Activated CD4-positive, alpha-beta T cell treated with anti-CD3 and anti-CD28 coated beads, Interleukin-10, Interleukin-2, amounts not matched to agents 100 ng/mL and 50 ng/mL, durations not matched to agents 16 hours and 8 hours (primary cell): ENCODE data around the gene SLC25A13.
A peak's percentile ranks its signal among the peaks of the same experiment; 100 is the strongest.

ENCODE experiments used
- DNase-seq: peaks from one replicate; pipeline ENCODE4 v3.0.0-alpha.2; 2020

Gene SLC25A13

DNA sequence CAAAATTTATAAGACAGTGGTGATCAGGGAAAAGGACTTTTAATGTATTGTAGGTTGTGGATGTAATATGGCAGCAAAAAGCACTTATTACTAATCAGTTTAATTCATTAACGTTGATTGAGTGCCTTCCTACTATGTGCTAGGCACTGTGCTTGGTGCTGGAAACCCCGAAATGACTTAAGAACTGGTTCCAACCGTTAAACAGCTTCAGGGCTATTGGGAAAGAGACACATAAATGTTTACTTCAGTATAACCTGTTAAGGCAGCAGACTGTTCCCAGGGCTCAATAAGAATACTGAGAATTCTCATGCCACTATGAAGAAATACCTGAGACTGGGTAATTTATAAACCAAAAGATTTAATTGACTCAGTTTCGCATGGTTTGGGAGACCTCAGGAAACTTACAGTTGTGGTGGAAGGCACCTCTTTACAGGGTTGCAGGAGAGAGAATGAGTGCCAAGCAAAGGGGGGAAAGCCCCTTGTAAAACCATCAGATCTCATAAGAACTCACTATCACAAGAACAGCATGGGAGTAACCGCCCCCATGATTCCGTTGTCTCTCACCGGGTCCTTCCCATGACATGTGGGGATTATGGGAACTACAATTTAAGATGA is 1.1 kb upstream of the SLC25A13 start:
- peak; percentile 8 for DNase-seq

DNA sequence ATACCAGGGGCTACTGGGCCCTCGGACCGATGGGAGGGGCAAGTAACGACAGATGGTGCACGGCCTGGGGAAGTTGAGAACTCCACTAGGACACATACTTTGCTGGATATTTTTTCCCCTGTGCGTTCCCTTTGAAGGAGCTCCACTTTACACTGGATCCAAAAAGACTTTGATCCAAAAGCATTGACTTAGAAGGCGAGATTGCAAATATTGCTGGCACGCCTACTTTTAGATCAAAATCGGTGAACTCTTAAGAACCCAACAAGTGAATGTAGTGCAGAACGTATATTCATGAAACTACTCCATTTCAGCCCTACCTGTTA is 436 bp upstream of the SLC25A13 start:
- DNase-seq, result no peak

DNA sequence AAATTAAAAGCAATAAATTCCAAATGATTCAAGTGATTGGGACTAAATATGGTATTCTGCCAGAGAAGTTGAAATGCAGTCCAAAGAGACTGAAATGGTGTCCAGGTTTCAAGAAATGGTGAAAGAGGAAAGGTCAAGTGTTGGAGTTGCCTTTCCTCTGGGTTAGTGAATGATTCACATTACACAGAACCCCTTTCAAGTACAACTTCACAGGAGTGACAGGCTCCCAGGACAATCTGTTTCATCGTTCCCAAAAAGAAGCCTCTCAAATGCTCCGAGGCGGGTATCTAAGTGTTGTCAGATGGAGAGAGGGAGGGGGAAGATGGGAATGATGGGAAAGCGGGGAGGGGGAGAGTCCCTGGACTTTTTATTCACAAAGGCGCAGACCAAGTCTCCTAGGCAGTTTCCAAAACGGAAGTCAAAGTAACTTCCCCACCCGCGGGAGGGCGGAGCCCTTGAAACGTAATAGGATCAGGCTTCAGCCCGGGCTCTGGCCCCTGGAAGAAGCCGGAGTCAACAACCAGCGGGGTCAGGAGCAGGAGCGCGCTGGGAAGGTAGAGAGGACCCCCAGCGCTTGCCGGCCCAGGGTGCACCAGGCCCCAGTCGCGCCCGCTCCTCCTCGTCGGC is 754 bp downstream of the SLC25A13 start:
- DNase-seq, result peak; percentile 64

DNA sequence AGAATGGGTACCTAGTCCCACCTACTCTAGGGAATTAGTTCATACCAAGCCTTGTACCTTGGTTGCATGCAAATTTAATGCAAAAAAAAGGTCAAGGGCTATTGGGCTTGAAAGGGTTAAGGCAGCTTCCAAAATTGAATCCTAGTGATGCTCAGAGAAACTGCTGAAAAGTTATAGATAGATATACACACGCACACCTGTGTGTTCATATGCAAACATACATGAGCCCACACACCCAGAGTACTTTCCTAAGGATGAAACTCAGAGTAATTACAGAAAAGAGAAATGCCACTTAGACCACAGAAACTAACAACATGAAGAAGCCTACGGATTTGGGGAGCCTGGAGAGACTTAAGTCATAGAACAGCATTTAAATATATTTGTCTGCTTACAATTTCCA is 1.5 kb downstream of the SLC25A13 start:
- peak; percentile 64 for DNase-seq

DNA sequence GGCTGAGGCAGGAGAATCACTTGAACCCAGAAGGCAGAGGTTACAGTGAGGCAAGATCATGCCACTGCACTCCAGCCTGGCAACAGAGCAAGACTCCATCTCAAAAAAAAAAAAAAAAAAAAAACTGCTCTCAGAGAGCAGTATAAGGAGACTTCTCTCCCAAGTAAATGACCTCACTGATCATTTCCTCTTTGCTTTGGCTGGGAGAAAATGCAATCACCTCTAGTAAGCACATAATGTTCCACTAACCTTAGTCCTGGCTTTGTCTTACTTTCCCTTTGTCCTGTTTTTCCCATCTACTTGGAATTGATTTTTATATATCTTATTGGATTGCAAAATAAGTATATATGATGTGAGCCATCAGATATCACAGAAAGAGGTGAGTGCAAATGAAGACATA is 2.5 kb downstream of the SLC25A13 start:
- no peak for DNase-seq

DNA sequence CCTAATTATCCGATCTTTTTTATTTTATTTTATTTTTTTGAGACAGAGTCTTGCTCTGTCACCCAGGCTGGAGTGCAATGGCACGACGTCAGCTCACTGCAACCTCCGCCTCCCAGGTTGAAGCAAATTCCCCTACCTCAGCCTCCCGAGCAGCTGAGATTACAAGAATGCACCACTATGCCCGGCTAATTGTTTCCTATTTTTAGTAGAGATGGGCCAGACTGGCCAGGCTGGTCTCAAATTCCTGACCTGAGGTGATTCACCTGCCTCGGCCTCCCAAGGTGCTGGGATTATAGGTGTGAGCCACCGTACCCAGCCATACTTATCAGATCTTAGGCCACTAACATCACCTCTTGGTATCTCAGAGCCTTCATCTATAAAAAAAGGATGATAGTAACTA is 4.9 kb downstream of the SLC25A13 start:
- DNase-seq, result no peak

DNA sequence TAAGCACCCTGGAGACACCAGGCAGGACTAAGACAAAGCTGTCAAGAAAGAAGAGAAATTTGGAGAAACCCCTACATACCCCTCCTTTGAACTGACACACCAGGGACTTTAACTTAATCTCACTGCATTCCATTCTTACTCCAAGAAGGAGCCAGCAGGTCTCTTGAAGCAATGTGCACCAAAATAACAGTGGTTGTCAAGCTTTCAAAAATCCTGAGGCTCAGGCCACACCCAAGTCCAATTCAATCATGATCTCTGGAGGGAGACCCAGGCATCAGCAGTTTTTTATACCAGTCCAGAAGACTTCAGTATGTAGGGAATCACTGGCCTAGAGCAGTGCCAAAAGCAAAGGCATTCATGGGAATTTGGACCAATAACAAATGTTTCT is 6.8 kb downstream of the SLC25A13 start:
- no peak for DNase-seq

DNA sequence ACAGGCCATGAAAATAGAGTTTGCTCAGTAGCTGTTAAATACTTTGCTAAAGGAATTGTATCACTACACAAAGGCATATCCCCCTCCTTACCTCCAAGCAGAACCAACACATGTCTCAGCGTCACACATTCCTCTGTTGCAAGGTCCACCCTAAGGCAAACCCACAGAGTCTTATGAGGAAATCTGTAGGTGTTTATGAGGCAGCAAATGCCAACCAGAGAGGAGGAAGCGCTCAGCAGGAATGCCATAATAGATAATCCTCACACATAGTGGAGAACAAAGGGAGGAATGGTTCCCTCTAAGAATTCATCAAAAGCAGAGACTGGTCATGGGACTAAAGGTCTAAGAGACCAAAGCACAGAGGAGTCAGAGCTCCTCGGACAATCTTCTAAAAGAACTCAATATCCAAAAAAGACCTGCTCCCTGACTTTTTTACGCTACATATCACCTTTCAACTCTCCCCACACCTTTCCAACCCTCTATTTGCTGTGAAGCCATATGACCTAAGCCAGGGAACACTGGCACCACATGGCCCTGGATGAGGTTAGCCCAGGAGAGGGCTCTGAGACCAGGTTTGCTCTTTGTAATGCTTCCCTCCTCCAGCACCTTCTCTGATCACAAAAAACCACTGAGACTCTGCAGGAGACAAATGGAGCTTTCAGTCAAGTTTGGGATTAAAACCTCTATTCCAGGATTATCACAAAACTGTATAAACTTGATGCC is 7.3 kb downstream of the SLC25A13 start:
- DNase-seq, result no peak

DNA sequence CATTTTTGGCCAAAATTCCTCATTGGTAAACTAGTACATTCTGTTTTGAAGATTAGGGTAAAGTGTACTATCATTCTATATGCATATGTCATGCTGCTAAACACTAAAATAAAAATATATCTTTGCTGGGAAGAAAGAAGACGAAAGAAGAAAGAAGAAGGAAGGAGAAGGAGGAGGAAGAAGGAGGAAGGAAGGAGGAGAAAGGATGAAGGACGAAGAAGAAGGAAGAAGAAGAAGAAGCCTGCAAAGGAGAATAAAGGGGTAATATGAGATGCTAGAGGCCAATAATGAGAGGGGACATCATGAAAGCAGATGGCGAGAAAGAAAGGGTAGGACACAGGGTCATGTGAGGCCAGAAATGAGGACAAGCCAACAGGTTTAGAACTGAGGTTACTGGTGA is 8.0 kb downstream of the SLC25A13 start:
- DNase-seq, result no peak

DNA sequence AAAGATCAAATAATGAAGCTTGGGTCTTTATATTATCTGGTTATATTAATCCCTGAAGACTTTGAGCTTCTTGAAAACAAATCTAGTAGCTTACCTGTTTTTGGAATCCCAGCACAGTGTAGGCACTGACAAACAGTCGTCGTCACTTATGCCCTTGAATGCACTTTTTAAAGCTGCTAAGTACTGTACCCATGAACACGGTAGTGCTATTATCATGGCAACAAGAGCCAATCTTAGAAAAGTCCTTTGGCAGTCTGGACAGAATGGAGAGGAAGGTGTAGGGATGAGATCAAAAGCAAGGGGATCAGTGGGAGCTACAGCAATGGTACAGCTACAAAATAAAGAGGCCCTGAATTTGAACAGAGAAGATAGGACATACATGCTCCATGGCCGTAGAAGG is 9.4 kb downstream of the SLC25A13 start:
- no peak for DNase-seq

DNA sequence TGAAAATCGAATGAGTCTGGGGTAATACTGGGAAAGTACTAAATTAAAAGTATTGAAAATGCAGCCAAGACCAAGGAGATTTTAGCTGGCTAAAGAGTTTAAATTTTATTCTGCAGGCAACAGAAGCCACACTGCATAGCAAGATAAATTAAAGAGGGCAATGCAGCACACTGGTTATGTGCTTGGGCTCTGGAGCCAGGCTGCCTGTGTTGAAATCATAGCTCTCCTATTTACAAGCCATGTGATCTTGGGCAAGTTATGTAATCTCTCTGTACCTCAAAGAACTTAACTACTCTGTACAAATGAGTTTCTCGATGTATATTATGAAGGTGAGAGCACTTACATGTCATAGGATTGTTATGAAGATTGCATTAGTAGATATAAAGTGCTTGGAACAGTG is 9.9 kb downstream of the SLC25A13 start:
- DNase-seq, result no peak

DNA sequence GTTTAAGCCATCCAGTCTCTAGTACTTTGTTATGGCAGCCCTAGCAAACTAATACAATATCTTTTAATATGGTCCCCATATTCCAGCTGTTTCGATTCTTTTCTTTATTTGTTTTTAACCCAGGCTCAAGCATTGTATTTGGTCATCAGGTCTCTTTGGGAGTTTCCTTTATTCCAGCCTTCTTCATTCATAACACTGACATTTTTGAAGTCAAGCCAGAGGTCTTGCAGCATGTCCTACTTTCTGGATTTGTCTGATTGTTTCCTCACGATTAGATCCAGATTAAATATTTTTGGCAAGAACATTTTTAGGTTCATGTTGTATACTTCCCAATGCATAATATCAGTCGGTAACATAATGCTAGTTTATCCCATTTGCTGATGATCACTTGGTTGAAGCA is 11.8 kb downstream of the SLC25A13 start:
- no peak for DNase-seq

DNA sequence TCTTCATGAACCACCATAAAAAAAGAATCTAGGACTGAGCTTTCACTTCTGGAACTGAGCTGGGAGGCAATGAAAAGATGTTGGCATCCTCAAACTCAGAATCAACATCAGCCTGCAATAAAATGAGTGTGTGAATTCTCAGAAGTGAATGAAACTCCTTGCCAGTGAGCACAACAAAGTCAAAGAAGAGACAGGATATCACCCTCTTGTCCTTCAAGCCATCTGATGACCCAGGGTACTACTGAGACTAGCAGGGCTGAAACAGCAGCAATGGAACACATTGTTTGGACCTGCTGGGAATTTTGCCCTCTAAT is 13.0 kb downstream of the SLC25A13 start:
- no peak for DNase-seq

DNA sequence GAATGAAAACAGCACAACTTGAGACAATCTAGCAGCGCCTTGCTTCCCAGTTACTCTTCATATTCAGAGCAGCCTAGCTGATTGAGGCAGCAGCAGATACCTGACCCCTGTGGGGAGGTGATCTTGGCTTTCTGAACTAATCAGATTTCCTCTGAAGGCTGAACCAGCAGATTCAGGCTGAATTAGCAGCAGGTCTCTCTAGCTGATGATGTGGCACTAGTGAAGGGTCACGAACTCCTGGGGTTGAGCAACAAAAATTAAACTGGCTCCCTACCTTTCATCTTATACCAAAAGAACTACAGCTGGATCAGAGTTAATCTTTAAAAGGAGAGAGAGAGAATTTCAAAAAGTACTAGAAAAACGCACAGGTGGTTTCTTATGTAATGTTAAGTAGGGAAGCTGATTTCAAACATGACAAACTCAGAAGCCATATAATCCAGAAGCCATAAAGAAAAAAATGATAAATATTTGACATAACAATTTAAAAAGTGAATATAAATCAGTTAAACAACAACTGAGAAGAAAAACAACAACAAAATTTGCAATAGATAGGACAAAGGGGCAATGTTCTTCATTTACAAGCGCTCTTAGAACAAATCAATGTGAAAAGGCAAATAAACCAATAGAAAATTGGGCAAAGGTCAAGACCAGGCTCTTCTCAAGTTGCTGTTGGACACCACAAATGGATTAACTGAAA is 13.5 kb downstream of the SLC25A13 start:
- no peak for DNase-seq

DNA sequence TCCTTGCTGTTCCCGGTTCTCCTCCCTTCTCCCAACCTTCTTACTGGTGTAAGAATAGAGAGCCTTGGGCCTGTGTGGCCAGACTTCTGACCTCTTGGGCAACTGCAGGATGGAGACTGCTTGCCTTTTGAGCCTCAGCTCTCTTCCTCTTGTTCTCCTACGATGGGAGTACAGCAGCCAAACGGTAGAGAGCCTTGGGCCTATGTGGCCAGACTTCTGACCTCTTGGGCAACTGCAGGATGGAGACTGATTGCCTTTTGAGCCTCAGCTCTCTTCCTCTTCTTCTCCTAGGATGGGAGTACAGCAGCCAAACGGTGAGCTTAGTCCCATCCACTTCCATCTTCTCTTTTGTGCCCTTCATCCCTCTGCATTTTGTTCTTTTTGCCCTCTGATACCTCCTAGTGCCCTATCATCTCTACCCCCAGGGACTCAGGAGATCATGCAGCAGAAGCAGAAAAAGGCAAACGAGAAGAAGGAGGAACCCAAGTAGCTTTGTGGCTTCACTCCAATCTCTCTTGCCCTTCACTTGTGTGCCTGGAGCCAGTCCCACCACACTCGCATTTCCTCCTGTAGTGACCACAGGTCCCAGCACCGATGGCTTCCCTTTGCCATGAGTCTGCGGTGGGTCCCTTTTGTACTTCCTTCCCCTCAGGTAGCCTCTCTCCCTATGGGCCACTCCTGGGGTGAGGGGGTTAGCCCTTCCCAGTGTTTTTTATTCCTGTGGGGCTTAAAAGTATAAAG is 15.3 kb downstream of the SLC25A13 start:
- DNase-seq, result no peak

DNA sequence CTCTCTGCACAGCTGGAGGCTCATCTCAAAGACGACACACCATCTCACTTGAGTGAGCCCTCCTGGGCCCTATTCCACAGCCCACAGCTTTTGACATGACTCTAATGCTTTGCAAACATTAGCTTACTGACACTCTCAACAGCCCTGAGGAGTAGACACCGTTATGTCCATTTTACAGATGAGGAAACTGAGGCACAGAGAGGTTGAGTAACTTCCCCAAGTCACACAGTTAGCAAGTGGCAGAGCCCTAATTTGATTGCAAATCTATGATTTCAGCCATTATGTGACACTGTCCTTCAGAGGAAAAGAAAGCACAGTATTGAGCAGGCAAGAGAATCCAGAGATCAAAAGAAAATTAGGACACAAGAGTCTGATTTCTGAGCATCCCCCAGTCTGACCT is 16.0 kb downstream of the SLC25A13 start:
- no peak for DNase-seq

DNA sequence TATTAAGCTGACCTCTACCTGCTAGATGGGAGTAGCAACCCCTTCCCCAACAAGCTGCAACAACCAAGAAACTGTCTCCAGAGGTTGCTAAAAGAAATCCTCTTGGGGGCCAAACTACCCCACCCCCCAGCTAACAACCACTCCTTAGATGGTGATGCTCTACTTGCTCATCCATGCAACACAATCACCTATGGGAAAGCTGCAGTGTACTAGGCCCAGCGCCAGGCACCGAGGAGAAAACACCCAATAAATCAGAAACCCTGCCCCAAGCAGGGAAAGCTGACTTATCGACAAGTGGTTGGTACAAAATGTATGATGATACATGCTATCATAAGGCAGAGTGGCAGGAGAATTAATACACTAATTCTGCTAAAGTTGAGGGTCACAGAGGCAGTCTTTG is 17.3 kb downstream of the SLC25A13 start:
- DNase-seq, result no peak

DNA sequence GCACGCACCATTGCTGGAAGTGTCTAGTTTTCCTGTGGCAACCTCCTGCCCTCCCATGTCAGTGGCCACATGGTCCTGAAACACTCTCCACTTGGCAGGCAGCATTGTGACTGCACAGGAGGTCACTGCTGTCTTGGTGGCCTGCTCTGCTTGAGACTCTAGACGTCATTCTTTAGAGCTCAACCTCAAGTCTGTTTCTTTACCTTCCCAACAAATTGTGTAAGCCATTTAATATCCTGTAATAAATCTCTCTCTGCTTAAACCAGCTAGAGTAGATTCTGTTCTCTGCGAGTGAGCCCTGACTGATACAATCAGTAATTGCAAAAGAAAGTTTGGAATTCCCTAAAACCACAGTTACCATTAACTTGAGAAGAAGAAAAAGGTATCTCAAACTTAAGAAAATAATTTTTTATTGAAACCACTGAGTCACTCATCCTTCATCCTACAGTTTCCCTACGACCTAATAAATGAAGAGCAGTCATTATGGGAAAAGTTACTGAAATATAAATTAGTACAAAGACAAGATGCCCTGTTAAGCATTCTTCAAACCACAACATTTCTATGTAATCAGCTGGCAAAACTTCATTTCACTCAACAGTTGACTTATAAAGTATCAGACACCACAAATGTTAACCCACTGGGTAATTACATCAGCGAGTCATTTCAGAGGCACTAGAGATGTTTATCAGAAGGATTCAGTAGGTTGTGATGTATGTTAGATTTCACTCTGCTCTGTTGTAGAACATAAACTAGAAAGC is 18.0 kb downstream of the SLC25A13 start:
- DNase-seq, result peak; percentile 69

DNA sequence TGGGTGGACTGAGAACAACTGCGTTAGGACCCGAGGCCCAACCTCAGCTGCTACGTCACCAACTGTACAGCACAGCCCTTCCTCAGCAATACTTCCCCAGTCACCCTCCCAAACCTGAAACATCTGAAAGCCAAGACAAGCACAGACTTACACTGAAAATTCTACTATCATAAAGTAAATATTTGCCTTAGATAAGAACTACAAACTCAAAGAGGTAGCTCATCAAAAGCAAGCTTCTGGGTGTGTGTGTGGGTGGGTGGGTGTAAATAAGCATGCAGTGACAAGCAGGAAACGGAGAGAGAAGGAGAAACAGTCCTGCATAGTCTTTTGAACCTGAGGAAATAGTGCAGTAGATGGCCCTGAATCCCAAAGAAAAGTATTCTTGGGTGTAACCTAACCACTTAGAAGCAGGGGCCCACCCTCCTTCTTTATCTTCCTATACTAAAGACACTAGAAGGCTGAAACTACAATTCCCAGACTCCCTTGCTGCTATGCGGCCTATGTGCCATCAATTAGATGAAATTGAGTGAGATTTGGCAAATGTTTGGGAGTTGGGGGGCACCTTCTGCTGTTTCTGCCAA is 18.7 kb downstream of the SLC25A13 start:
- DNase-seq, result no peak

DNA sequence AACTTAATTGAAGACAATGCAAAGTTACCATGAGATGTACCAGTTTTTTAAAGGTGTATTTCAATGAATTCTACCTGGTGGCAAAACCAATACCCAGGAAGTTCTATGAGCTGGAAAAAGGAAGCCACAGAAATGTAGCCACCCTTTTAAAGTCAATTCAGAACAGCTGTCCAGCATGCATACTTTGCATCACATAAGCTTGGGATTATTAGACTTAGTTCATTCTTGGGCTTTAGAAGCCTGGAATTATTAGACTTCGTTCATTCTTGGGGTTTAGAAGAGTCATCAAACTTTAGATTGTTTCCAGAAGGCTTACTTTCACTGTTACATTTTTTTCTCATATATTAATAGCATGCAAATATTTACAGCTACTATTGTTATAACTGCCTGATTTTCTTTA is 20.9 kb downstream of the SLC25A13 start:
- DNase-seq, result no peak

DNA sequence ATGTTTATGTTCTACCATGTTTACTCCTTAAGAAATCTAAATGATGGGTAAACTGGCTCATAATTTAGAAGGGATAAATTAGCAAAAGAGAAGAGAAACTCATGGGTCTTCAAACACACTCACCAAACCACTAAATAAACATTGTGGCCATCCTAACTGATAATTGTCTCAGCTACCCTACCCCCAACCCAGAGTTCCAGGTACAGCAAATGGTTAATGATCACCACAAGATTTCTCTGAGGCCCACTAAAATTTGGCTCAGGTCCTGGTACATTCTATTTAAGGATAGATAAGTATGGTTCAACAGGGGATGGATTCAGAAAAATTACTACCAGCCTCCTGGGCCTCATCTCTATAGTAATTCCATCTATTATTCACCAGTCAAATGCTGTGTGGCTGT is 21.4 kb downstream of the SLC25A13 start:
- DNase-seq, result no peak

DNA sequence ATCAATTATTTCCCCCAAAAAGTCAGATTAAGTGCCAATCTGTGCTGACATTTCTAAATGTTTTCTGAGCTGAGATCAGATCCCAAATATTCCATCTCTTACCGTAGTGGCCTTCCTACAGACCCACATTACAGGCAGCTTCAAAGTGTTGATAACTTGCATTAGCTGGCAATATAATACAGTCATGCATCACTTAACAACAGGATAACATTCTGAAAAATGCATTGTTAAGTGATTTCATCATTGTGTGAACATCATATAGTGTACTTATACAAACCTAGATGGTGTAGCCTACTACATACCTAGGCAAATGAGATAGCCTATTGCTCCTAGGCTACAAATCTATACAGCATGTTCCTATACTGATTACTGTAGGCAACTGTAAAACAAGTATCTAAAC is 22.4 kb downstream of the SLC25A13 start:
- DNase-seq, result no peak
